Measurements from ENCODE around the gene IGSF22.
A peak's percentile ranks its signal among the peaks of the same experiment; 100 is the strongest.

The IGSF22 gene

DNA sequence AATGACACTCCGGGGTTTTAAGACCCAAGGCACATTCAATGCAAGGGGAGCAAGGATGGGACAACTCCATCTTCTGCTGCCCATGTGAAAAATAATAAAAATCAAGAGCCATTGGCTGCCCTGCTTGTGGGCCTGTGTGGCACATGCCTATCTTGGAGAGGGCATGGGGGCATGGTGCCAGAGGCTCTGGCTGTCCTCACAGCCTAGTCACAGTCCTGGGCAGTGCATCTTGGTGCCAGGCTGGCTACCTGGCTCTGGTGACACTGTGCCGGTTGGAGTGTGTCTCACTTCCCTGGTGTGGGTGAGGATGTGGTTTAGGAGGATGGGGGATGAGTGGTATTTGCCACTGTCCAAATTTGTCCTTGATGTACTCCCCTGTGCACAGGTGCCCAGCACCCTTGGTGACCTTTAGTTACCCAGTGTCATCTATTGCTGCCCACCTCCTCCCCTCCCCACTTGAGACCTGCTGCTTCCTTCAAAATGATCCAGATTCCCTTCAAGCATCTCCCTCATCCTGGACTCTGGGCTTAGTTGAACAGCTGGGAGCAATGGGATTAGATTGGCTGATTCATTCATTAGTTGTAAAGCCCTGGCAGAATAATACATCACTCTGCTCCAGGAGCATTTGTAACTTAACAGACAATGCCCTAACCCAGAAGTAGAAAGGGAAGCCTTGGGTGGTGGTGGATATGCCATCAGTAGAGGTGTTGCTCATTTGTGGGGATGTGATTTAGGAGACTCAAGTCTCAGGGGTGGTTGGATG is 22.8 kb downstream of the IGSF22 start:
- no peaks in the 10 kb centered on the region for H3K4me1 ChIP-seq (ENCODE audit: insufficient read depth, poor library complexity, severe bottlenecking)
- no peak overlapping the region for H3K4me3 ChIP-seq (ENCODE audit: severe bottlenecking)
- H3K36me3 ChIP-seq (ENCODE audit: low read depth), result no peaks in the 10 kb centered on the region
- ATAC-seq (ENCODE audit: low read depth), result no peak
- peaks cover 27% of the 10 kb centered on the region for H3K27me3 ChIP-seq (ENCODE audit: insufficient read depth, poor library complexity, severe bottlenecking)
- H3K9me3 ChIP-seq (ENCODE audit: severe bottlenecking), result no peaks in the 10 kb centered on the region
- no peak overlapping the region for H3K27ac ChIP-seq (ENCODE audit: poor library complexity, severe bottlenecking)
- no peak for DNase-seq (ENCODE audit: low spot score)
- TF ChIP-seq, protein P1, sequence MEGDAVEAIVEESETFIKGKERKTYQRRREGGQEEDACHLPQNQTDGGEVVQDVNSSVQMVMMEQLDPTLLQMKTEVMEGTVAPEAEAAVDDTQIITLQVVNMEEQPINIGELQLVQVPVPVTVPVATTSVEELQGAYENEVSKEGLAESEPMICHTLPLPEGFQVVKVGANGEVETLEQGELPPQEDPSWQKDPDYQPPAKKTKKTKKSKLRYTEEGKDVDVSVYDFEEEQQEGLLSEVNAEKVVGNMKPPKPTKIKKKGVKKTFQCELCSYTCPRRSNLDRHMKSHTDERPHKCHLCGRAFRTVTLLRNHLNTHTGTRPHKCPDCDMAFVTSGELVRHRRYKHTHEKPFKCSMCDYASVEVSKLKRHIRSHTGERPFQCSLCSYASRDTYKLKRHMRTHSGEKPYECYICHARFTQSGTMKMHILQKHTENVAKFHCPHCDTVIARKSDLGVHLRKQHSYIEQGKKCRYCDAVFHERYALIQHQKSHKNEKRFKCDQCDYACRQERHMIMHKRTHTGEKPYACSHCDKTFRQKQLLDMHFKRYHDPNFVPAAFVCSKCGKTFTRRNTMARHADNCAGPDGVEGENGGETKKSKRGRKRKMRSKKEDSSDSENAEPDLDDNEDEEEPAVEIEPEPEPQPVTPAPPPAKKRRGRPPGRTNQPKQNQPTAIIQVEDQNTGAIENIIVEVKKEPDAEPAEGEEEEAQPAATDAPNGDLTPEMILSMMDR (IDR thresholded peaks at IDR 0.05; ENCODE audit: poor library complexity, severe bottlenecking), result no peak

DNA sequence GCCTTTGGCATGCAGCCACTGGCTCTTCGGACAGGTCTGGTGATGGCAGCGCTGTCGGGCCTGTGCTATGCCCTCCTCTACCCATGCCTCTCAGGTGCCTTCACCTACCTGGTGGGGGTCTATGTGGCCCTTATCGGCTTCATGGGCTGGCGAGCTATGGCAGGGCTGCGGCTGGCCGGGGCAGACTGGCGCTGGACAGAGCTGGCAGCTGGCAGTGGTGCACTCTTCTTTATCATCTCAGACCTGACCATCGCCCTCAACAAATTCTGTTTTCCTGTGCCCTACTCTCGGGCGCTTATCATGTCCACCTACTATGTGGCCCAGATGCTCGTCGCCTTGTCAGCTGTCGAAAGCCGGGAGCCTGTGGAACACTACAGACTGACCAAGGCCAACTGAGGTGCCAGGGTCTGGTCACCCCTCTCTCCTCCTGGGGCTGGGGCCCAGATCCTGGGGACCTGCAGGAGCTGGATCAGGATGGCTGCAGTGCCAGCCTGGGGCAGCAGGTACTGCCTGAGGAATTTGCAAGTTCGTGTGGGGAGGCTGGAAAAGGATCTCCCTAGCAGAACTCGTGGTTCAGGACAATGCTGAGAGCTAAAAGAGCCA is 24.3 kb downstream of the IGSF22 start:
- ATAC-seq (ENCODE audit: low read depth) (no peak), DNase-seq (ENCODE audit: low spot score) (no peak)
- Histone ChIP-seq H3K27ac (ENCODE audit: poor library complexity, severe bottlenecking) (no peak overlapping the region), H3K36me3 (ENCODE audit: low read depth) (no peaks in the 10 kb centered on the region), H3K4me1 (ENCODE audit: insufficient read depth, poor library complexity, severe bottlenecking) (no peaks in the 10 kb centered on the region), H3K4me3 (ENCODE audit: severe bottlenecking) (no peak overlapping the region), H3K9me3 (ENCODE audit: severe bottlenecking) (no peaks in the 10 kb centered on the region), H3K27me3 (ENCODE audit: insufficient read depth, poor library complexity, severe bottlenecking) (peaks cover 14% of the 10 kb centered on the region)
- TF ChIP-seq, protein P1 (IDR thresholded peaks at IDR 0.05; ENCODE audit: poor library complexity, severe bottlenecking), result no peak

DNA sequence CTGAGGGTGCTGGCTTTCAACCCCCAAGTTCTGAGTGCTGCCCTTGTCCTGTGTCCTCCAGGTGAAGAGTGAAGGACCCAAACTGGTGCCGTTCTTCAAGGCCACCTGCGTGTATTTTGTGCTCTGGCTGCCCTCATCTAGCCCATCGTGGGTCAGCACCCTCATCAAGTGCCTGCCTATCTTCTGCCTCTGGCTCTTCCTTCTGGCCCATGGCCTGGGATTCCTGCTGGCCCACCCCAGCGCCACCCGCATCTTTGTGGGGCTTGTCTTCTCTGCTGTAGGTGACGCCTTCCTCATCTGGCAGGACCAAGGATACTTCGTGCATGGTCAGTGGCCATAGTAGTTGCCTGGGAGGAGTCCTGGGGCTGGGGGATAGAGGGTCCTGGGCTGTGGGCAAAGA is 25.1 kb downstream of the IGSF22 start:
- H3K27ac ChIP-seq (ENCODE audit: poor library complexity, severe bottlenecking), result no peak overlapping the region
- no peak overlapping the region for H3K4me3 ChIP-seq (ENCODE audit: severe bottlenecking)
- ATAC-seq (ENCODE audit: low read depth) (no peak), DNase-seq (ENCODE audit: low spot score) (no peak)
- H3K27me3 ChIP-seq (ENCODE audit: insufficient read depth, poor library complexity, severe bottlenecking), result peaks cover 9% of the 10 kb centered on the region
- H3K9me3 ChIP-seq (ENCODE audit: severe bottlenecking), result no peaks in the 10 kb centered on the region
- H3K36me3 ChIP-seq (ENCODE audit: low read depth), result no peaks in the 10 kb centered on the region
- TF ChIP-seq, protein P1 (IDR thresholded peaks at IDR 0.05; ENCODE audit: poor library complexity, severe bottlenecking), result no peak
- H3K4me1 ChIP-seq (ENCODE audit: insufficient read depth, poor library complexity, severe bottlenecking), result no peaks in the 10 kb centered on the region

DNA sequence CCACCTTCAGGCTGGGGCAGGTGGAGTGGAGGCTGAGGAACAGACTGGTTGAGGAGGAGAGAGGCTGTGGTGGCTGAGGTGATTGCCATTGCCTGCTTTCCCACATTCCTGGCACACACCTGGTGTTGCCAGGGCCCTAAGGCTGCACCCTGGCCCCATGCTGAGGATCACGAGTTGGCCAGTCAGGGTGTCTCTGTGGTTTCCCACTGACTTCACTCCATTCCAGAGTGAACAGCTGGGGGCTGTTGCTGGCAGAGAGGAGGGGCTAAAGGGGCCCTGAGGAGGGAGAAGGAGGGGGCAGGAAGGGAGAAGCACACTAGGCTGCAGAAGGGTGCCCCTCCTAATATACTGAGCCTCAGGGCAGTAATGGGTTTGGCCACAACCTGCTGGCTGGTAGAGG is 25.6 kb downstream of the IGSF22 start:
- ATAC-seq (ENCODE audit: low read depth), result peak; percentile 3; the same call in 1 of the 3 replicates
- no peaks in the 10 kb centered on the region for H3K4me1 ChIP-seq (ENCODE audit: insufficient read depth, poor library complexity, severe bottlenecking)
- TF ChIP-seq, protein P1 (IDR thresholded peaks at IDR 0.05; ENCODE audit: poor library complexity, severe bottlenecking), result no peak
- no peak overlapping the region for H3K4me3 ChIP-seq (ENCODE audit: severe bottlenecking)
- no peak for DNase-seq (ENCODE audit: low spot score)
- peaks cover 4% of the 10 kb centered on the region for H3K27me3 ChIP-seq (ENCODE audit: insufficient read depth, poor library complexity, severe bottlenecking)
- H3K27ac ChIP-seq (ENCODE audit: poor library complexity, severe bottlenecking), result no peak overlapping the region
- no peaks in the 10 kb centered on the region for H3K9me3 ChIP-seq (ENCODE audit: severe bottlenecking)
- no peaks in the 10 kb centered on the region for H3K36me3 ChIP-seq (ENCODE audit: low read depth)

DNA sequence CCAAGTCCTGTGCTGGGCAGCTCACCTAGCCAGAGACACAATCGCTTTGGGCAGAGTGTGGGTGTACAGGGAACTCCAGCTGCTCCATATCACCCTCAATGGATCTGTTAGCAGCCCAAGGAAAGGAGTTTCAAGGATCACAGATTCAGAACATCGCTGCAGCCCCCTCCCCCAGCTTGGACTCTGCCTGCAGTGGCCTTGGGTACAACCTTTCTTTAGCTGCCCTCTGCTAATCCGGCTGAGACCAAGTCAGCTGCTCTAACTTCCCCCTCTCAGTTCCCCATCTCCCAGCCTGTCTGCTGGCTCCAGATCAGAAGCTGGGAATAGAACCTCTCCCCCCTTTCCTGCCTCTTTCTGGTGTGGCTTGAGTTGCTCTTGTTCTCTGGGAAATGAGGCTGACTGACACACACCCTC is 26.1 kb downstream of the IGSF22 start:
- H3K27ac ChIP-seq (ENCODE audit: poor library complexity, severe bottlenecking), result no peak overlapping the region
- H3K4me3 ChIP-seq (ENCODE audit: severe bottlenecking), result no peak overlapping the region
- H3K36me3 ChIP-seq (ENCODE audit: low read depth), result no peaks in the 10 kb centered on the region
- H3K4me1 ChIP-seq (ENCODE audit: insufficient read depth, poor library complexity, severe bottlenecking), result no peaks in the 10 kb centered on the region
- TF ChIP-seq, protein P1 (IDR thresholded peaks at IDR 0.05; ENCODE audit: poor library complexity, severe bottlenecking), result no peak
- ATAC-seq (ENCODE audit: low read depth) (no peak), DNase-seq (ENCODE audit: low spot score) (no peak)
- H3K9me3 ChIP-seq (ENCODE audit: severe bottlenecking), result no peaks in the 10 kb centered on the region
- H3K27me3 ChIP-seq (ENCODE audit: insufficient read depth, poor library complexity, severe bottlenecking), result peaks cover 4% of the 10 kb centered on the region
